GM12878 (cell line): Measurements from ENCODE around the gene COL13A1. TPM values are rescaled to one million over a fixed set of nuclear protein-coding genes. Genes with fewer than 3 reads are reported as not detected.

Experiments used
- ATAC-seq: fragments of 200-7000 bp; cut with Tn5 transposase; 3 replicates; pipeline ENCODE4 v1.9.1; 2020; ENCODE audit warnings: mild to moderate bottlenecking, moderate library complexity
- BruUV-seq: library from RNA; stranded (reverse); fragments of 400-500 nt; replicated peaks from 2 replicates; lab custom pipeline; 2021; lab: Mats Ljungman, UMichigan
- CTCF ChIA-PET: fragments of 300-600 bp; sonication (Branson Sonifier 250); formaldehyde crosslinking; extraction: SDS; loops from one replicate; lab custom pipeline; 2021; ENCODE audit warnings: inconsistent platforms; lab: Yijun Ruan, JAX
- POLR2A ChIA-PET: fragments of 350-600 bp; formaldehyde crosslinking; extraction: SDS; loops from one replicate; lab custom pipeline; 2021; ENCODE audit warnings: inconsistent platforms; lab: Charles Lee
- RAD21 ChIA-PET: fragments of 300-600 bp; sonication (Branson Sonifier 250); formaldehyde crosslinking; loops from one replicate; lab custom pipeline; 2023; ENCODE audit warnings: antibody characterized with exemption; ENCODE audit not compliant: unreplicated experiment; lab: Charles Lee
- SMC1A ChIA-PET: fragments of 300-600 bp; sonication (Branson Sonifier 250); formaldehyde crosslinking; loops from one replicate; lab custom pipeline; 2023; ENCODE audit not compliant: unreplicated experiment, uncharacterized antibody; lab: Charles Lee
- DNase-seq: peaks from one replicate; pipeline ENCODE4 v3.0.0-alpha.2; 2011; ENCODE audit warnings: low read depth, low spot score
- FAIRE-seq: peaks from 3 replicates; lab custom pipeline; 2011; peaks lifted over from hg19 to GRCh38; lab: Jason Lieb, UNC
- H2AFZ ChIP-seq: 2 replicates; pipeline ENCODE4 v1.6.0; 2011; ENCODE audit warnings: low read depth, low read length, control low read depth; ENCODE audit not compliant: control insufficient read depth
- H3K27ac ChIP-seq: 2 replicates; pipeline ENCODE4 v1.5.1; 2011; ENCODE audit warnings: control low read depth; ENCODE audit not compliant: control insufficient read depth, insufficient read depth
- H3K27me3 ChIP-seq, 2 experiments: replicated peaks in 1 of 2; 2 replicates each; pipeline versions ENCODE4 v1.6.0 to v1.6.1; 2011; ENCODE audit warnings: low read length in 1 of 2; ENCODE audit not compliant: control insufficient read depth in 2 of 2, insufficient read depth in 2 of 2
- H3K36me3 ChIP-seq, 2 experiments: 2 replicates each; pipeline ENCODE4 v1.5.1; 2011; ENCODE audit warnings: low read length in 1 of 2; ENCODE audit not compliant: control insufficient read depth in 2 of 2, insufficient read depth in 2 of 2
- H3K4me1 ChIP-seq: 2 replicates; pipeline ENCODE4 v1.6.1; 2011; ENCODE audit warnings: mild to moderate bottlenecking, low read length, moderate library complexity, mixed read lengths; ENCODE audit not compliant: control insufficient read depth, insufficient read depth
- H3K4me2 ChIP-seq: 2 replicates; pipeline ENCODE4 v1.6.0; 2011; ENCODE audit warnings: control low read depth; ENCODE audit not compliant: control insufficient read depth, insufficient read depth
- H3K4me3 ChIP-seq: fragments of 200-600 bp; sonication (generic); 2 replicates; pipeline ENCODE4 v1.5.1; 2016
- H3K79me2 ChIP-seq: 2 replicates; pipeline ENCODE4 v1.6.0; 2011; ENCODE audit warnings: low read length; ENCODE audit not compliant: control insufficient read depth, insufficient read depth
- H3K9ac ChIP-seq: 2 replicates; pipeline ENCODE4 v1.8.0; 2011; ENCODE audit warnings: low read length, control low read depth, mixed read lengths; ENCODE audit not compliant: control insufficient read depth, insufficient read depth
- H3K9me3 ChIP-seq: replicated peaks from 3 replicates; pipeline ENCODE4 v1.5.1; 2011; ENCODE audit warnings: mild to moderate bottlenecking, low read length; ENCODE audit not compliant: control insufficient read depth, insufficient read depth
- H4K20me1 ChIP-seq: 2 replicates; pipeline ENCODE4 v1.6.0; 2011; ENCODE audit not compliant: control insufficient read depth, insufficient read depth
- BCL11A ChIP-seq: IDR thresholded peaks from 2 replicates; pipeline ENCODE4 v1.6.1; 2011; ENCODE audit warnings: low read depth, low read length
- BCL3 ChIP-seq: IDR thresholded peaks from 2 replicates; pipeline ENCODE4 v1.6.1; 2011; ENCODE audit warnings: borderline replicate concordance, low read depth, mild to moderate bottlenecking, moderate library complexity, low read length; ENCODE audit not compliant: insufficient read depth, poor library complexity, severe bottlenecking
- CHD2 ChIP-seq: IDR thresholded peaks from 2 replicates; pipeline ENCODE4 v1.6.1; 2011; ENCODE audit warnings: low read depth, low read length, improper control_type of control experiment, borderline replicate concordance
- JUNB ChIP-seq: IDR thresholded peaks from 2 replicates; pipeline ENCODE4 v1.6.1; 2016; ENCODE audit warnings: antibody characterized with exemption, mild to moderate bottlenecking
- KDM1A ChIP-seq: fragments of 200-600 bp; sonication (generic); IDR thresholded peaks from 2 replicates; pipeline ENCODE4 v1.6.1; 2016; ENCODE audit warnings: borderline replicate concordance
- MAX ChIP-seq: IDR thresholded peaks from 2 replicates; pipeline ENCODE4 v1.6.1; 2012; ENCODE audit warnings: low read depth, low read length, improper control_type of control experiment
- MEF2A ChIP-seq: IDR thresholded peaks from 2 replicates; pipeline ENCODE4 v1.6.1; 2011; ENCODE audit warnings: low read depth, mild to moderate bottlenecking, low read length, moderate library complexity; ENCODE audit not compliant: insufficient read depth
- NR2C2 ChIP-seq: IDR thresholded peaks from 2 replicates; pipeline ENCODE4 v1.6.1; 2011; ENCODE audit warnings: borderline replicate concordance, low read depth; ENCODE audit not compliant: control insufficient read depth, insufficient read length
- RCOR1 ChIP-seq: conservative IDR thresholded peaks from 2 replicates; pipeline ENCODE4 v1.6.1; 2012; ENCODE audit warnings: low read depth, low read length, improper control_type of control experiment
- USF2 ChIP-seq: IDR thresholded peaks from 2 replicates; pipeline ENCODE4 v1.6.1; 2011; ENCODE audit warnings: low read depth, low read length, improper control_type of control experiment, borderline replicate concordance
- ZBTB33 ChIP-seq: fragments of 450-650 bp; IDR thresholded peaks from 2 replicates; pipeline ENCODE4 v1.6.1; 2017; ENCODE audit warnings: mild to moderate bottlenecking
- ZNF207 ChIP-seq: fragments of 450-650 bp; IDR thresholded peaks from 2 replicates; pipeline ENCODE4 v1.6.1; 2014; ENCODE audit warnings: antibody characterized with exemption, mild to moderate bottlenecking, borderline replicate concordance
- ZNF274 ChIP-seq: IDR thresholded peaks from one replicate; pipeline ENCODE4 v1.8.0; 2011; ENCODE audit not compliant: insufficient read length, insufficient read depth
- ZZZ3 ChIP-seq: IDR thresholded peaks from 2 replicates; pipeline ENCODE4 v1.6.1; 2011; ENCODE audit warnings: low read depth; ENCODE audit not compliant: control insufficient read depth, insufficient read length
- WGBS: methylation state at CpG from one replicate; pipeline ENCODE4 v1.1.6; 2016; ENCODE audit warnings: low lambda C conversion rate; ENCODE audit not compliant: insufficient replicate concordance, insufficient coverage; ENCODE audit errors: missing lambda C conversion rate; 5-methylcytosine and 5-hydroxymethylcytosine counted together
- in situ Hi-C: fragments of 300-500 bp; cut with MboI; formaldehyde crosslinking; loops from 9 replicates; pipeline ENCODE4 v1.14.3; 2018; ENCODE audit warnings: mixed read lengths
- intact Hi-C: fragments of 100-400 bp; cut with micrococcal nuclease; formaldehyde crosslinking; loops from one replicate; pipeline ENCODE4 v1.14.2; 2022; ENCODE audit not compliant: unreplicated experiment
- polyA plus RNA-seq, 11 experiments: library from polyadenylated mRNA; depleted of rRNA in 4 of 11; unstranded in 6 of 11; stranded (reverse) in 5 of 11; fragments of >200 nt; fragmentation: Nextera tagmentation in 4 of 11; fragmentation: Illumina TruSeq in 1 of 11; extraction: Ambion mirVana in 4 of 11; extraction: Trizol in 1 of 11; gene quantifications; 1 replicate in 1 of 11; 2 replicates in 10 of 11; pipeline versions ENCODE4 v1.2.1 to v1.2.3, GENCODE V29; 2011 to 2016; ENCODE audit warnings: inconsistent platforms in 2 of 11, missing spikeins in 2 of 11, low read depth in 1 of 11
- total RNA-seq, 4 experiments: library from RNA; depleted of rRNA in 3 of 4; stranded (reverse); fragments of >200 nt in 3 of 4; fragmentation: Illumina TruSeq in 1 of 4; extraction: Trizol in 1 of 4; gene quantifications; 2 replicates each; pipeline versions ENCODE4 v1.2.1 to v1.2.3, GENCODE V29; 2013 to 2021

Gene COL13A1
- total and polyA plus RNA-seq, 10 of the 15 experiments (the other 5 are each of a cell fraction or from before 2014, with no cell fraction given) = 0.03 to 0.15 (median 0.05) TPM; not detected in 7

GRCh38 chr10:69988094-69988493, 186.4 kb downstream of the COL13A1 start:
- Histone ChIP-seq H3K4me2 (no peak overlapping the region), H4K20me1 (no peaks in the 10 kb centered on the region), H3K4me3 (no peak overlapping the region), H3K27ac (no peak overlapping the region), H3K79me2 (no peaks in the 10 kb centered on the region), H3K27me3 (no peaks in the 10 kb centered on the region), H3K9me3 (no peaks in the 10 kb centered on the region), H3K4me1 (no peaks in the 10 kb centered on the region), H2AFZ (no peak overlapping the region), H3K36me3 (no peaks in the 10 kb centered on the region), H3K9ac (no peak overlapping the region)
- TF ChIP-seq ZBTB33 (no peak), MEF2A (no peak), ZNF274 (no peak), MAX (no peak), RCOR1 (no peak), NR2C2 (no peak), ZNF207 (no peak), BCL3 (no peak), BCL11A (no peak), USF2 (no peak), CHD2 (no peak), ZZZ3 (no peak), KDM1A (no peak), JUNB (no peak)
- intact Hi-C loops = no loop called here
- ChIA-PET RAD21 (no interaction called here), SMC1A (no interaction called here), CTCF (no interaction called here), POLR2A (no interaction called here)
- WGBS = 0% methylated on average over 2 of the region's 2 CpGs
- BruUV-seq = no TSS peak
- FAIRE-seq (no peak), DNase-seq (no peak), ATAC-seq (no peak)
- in situ Hi-C loops = no loop called here
